ENCODE results near the gene PARD3B. TPM values are rescaled to one million over a fixed set of nuclear protein-coding genes. Genes with fewer than 3 reads are reported as not detected.

The PARD3B gene
- total RNA-seq, 1 experiment from 2014 or later, result 10.1 TPM

DNA sequence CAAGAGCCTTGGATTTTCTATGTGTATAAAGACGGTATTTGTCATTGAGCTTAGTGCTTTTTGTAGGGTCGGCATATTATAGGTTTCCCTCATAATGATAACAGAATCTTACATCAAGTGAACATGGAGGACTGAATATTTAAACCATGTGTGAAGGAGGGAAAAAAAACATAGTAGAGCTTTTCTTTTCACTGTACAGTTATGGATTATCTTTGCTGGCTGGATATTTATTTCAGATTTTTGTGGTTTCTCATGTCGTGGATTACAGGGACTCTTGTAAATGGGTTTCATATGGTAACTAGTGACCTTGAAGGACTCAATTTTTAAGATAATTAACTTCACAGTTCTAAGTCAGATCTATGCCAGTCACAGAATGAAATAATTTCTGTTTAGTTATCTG lies 806.8 kb downstream of the PARD3B start:
- Mint-ChIP-seq H3K27ac (ENCODE audit: unreplicated experiment) (no peak overlapping the region), H3K36me3 (ENCODE audit: insufficient read depth, unreplicated experiment) (no peaks in the 10 kb centered on the region), H3K4me1 (ENCODE audit: low read depth, unreplicated experiment) (no peaks in the 10 kb centered on the region), H3K9me3 (ENCODE audit: low read depth, unreplicated experiment) (no peaks in the 10 kb centered on the region), H3K27me3 (ENCODE audit: unreplicated experiment) (no peaks in the 10 kb centered on the region), H3K4me3 (ENCODE audit: low read depth, unreplicated experiment) (no peak overlapping the region)
- no peak for DNase-seq
- BruUV-seq (replicated peaks), result no TSS peak
- intact Hi-C loops (cut with micrococcal nuclease; ENCODE audit: unreplicated experiment), result no loop called here
- CTCF ChIA-PET, result no interaction called here
- TF ChIP-seq, protein P1, sequence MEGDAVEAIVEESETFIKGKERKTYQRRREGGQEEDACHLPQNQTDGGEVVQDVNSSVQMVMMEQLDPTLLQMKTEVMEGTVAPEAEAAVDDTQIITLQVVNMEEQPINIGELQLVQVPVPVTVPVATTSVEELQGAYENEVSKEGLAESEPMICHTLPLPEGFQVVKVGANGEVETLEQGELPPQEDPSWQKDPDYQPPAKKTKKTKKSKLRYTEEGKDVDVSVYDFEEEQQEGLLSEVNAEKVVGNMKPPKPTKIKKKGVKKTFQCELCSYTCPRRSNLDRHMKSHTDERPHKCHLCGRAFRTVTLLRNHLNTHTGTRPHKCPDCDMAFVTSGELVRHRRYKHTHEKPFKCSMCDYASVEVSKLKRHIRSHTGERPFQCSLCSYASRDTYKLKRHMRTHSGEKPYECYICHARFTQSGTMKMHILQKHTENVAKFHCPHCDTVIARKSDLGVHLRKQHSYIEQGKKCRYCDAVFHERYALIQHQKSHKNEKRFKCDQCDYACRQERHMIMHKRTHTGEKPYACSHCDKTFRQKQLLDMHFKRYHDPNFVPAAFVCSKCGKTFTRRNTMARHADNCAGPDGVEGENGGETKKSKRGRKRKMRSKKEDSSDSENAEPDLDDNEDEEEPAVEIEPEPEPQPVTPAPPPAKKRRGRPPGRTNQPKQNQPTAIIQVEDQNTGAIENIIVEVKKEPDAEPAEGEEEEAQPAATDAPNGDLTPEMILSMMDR (IDR thresholded peaks at IDR 0.05; ENCODE audit: unreplicated experiment), result no peak

DNA sequence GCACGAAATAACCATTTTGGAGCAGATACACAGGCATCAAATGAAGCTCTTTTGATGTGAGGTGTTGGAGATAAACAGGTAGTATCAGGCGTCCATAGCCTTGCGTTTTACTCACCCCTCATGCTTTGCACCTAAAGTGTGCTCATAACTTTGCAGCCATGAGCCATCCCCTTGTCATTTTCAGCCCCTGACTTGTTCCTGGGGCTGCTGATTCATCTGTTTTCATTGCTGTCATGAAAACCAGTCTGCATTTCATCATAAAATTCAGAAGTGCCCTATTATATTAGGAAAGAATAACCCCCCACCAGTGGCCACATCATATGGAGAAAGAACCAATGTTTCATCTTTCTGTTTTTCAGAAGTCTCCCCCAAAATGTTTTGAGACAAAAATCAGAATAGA lies 807.3 kb downstream of the PARD3B start:
- no peak for DNase-seq
- no peaks in the 10 kb centered on the region for H3K27me3 Mint-ChIP-seq (ENCODE audit: unreplicated experiment)
- H3K36me3 Mint-ChIP-seq (ENCODE audit: insufficient read depth, unreplicated experiment), result no peaks in the 10 kb centered on the region
- no peak overlapping the region for H3K4me3 Mint-ChIP-seq (ENCODE audit: low read depth, unreplicated experiment)
- no peaks in the 10 kb centered on the region for H3K4me1 Mint-ChIP-seq (ENCODE audit: low read depth, unreplicated experiment)
- CTCF ChIA-PET, result no interaction called here
- no peaks in the 10 kb centered on the region for H3K9me3 Mint-ChIP-seq (ENCODE audit: low read depth, unreplicated experiment)
- no TSS peak for BruUV-seq (replicated peaks)
- H3K27ac Mint-ChIP-seq (ENCODE audit: unreplicated experiment), result no peak overlapping the region
- intact Hi-C loops (cut with micrococcal nuclease; ENCODE audit: unreplicated experiment), result no loop called here
- TF ChIP-seq, protein P1 (IDR thresholded peaks at IDR 0.05; ENCODE audit: unreplicated experiment), result no peak

DNA sequence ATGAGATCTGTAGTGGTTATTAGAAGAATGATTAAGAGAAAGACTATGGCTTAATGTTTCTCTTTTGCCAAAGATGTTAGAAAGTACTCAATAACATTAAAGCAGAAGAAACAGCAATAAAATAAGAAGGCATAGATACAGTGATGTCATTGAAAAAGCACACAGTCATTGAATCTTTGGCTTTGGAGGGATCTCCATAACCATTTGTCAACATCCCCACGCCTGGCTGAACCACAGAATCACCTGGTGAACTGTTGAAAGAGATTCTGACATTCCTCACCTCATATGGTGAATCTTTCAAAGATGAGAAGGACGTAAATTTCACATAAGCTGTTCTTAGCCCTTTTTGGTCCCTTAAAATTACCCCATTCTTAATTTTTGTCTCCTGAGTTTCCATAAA lies 812.5 kb downstream of the PARD3B start:
- TF ChIP-seq, protein P1 (IDR thresholded peaks at IDR 0.05; ENCODE audit: unreplicated experiment), result no peak
- H3K27ac Mint-ChIP-seq (ENCODE audit: unreplicated experiment), result no peak overlapping the region
- H3K9me3 Mint-ChIP-seq (ENCODE audit: low read depth, unreplicated experiment), result no peaks in the 10 kb centered on the region
- H3K27me3 Mint-ChIP-seq (ENCODE audit: unreplicated experiment), result no peaks in the 10 kb centered on the region
- CTCF ChIA-PET, result no interaction called here
- H3K4me3 Mint-ChIP-seq (ENCODE audit: low read depth, unreplicated experiment), result no peak overlapping the region
- no peak for DNase-seq
- no peaks in the 10 kb centered on the region for H3K36me3 Mint-ChIP-seq (ENCODE audit: insufficient read depth, unreplicated experiment)
- H3K4me1 Mint-ChIP-seq (ENCODE audit: low read depth, unreplicated experiment), result no peaks in the 10 kb centered on the region
- intact Hi-C loops (cut with micrococcal nuclease; ENCODE audit: unreplicated experiment), result no loop called here
- BruUV-seq (replicated peaks), result no TSS peak

DNA sequence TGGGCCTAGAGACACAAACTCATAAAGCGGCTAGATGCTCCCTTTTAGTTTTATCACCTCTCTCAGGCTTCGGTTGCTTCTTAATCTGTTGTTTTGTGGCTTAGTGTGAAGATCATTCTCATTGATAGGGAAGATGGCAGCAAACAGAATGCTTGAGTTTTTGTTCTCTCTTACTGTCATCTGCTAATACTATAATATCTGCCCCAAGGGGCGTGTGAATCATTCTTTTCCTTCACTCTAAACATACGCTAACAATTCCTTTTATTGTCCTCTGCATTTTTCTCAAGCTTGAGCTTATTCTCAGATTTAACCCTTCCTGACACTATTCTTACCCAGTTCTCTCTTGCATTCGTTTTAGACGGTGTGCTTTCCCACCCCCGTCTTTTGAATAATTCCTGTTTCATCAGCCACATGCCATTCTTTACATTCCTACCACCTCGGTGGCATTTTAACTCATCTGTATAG lies 813.1 kb downstream of the PARD3B start:
- H3K9me3 Mint-ChIP-seq (ENCODE audit: low read depth, unreplicated experiment), result no peaks in the 10 kb centered on the region
- CTCF ChIA-PET, result interaction anchor here (0.7 kb wide), 1 partner anchor 34 kb away, joined by 3 read pairs; no protein-coding TSS in a partner anchor
- no peak overlapping the region for H3K27ac Mint-ChIP-seq (ENCODE audit: unreplicated experiment)
- DNase-seq, result no peak
- H3K4me1 Mint-ChIP-seq (ENCODE audit: low read depth, unreplicated experiment), result no peaks in the 10 kb centered on the region
- H3K36me3 Mint-ChIP-seq (ENCODE audit: insufficient read depth, unreplicated experiment), result no peaks in the 10 kb centered on the region
- intact Hi-C loops (cut with micrococcal nuclease; ENCODE audit: unreplicated experiment), result no loop called here
- H3K4me3 Mint-ChIP-seq (ENCODE audit: low read depth, unreplicated experiment), result no peak overlapping the region
- H3K27me3 Mint-ChIP-seq (ENCODE audit: unreplicated experiment), result no peaks in the 10 kb centered on the region
- TF ChIP-seq, protein P1 (IDR thresholded peaks at IDR 0.05; ENCODE audit: unreplicated experiment), result no peak
- BruUV-seq (replicated peaks), result no TSS peak
